Loucy (cell line): ENCODE data around the gene ST3GAL3.

ENCODE experiments used
- H2AFZ ChIP-seq: fragments of 200-600 bp; sonication (generic); 2 replicates; pipeline ENCODE4 v1.6.0; 2016; ENCODE audit warnings: antibody characterized with exemption, mild to moderate bottlenecking, low read length, moderate library complexity
- H3F3A ChIP-seq: fragments of 200-600 bp; 2 replicates; pipeline ENCODE4 v1.6.0; 2016; ENCODE audit warnings: antibody characterized with exemption, low read depth, mild to moderate bottlenecking
- H3K27me3 ChIP-seq: fragments of 200-600 bp; sonication (generic); 2 replicates; pipeline ENCODE4 v1.6.1; 2014; ENCODE audit warnings: low read length, mild to moderate bottlenecking; ENCODE audit not compliant: insufficient read depth, poor library complexity, severe bottlenecking
- H3K36me3 ChIP-seq: fragments of 200-600 bp; sonication (generic); 2 replicates; pipeline ENCODE4 v1.6.1; 2016; ENCODE audit warnings: low read length; ENCODE audit not compliant: insufficient read depth
- H3K4me1 ChIP-seq: fragments of 200-600 bp; sonication (generic); 2 replicates; pipeline ENCODE4 v1.5.1; 2014; ENCODE audit warnings: low read length, mild to moderate bottlenecking; ENCODE audit not compliant: insufficient read depth, poor library complexity, severe bottlenecking
- H3K4me2 ChIP-seq: fragments of 200-600 bp; sonication (generic); 2 replicates; pipeline ENCODE4 v1.6.0; 2014; ENCODE audit warnings: antibody characterized with exemption, low read length, low read depth, mild to moderate bottlenecking; ENCODE audit not compliant: poor library complexity, severe bottlenecking
- H3K4me3 ChIP-seq: fragments of 200-600 bp; sonication (generic); 2 replicates; pipeline ENCODE4 v1.5.1; 2014; ENCODE audit warnings: low read length, mild to moderate bottlenecking, mixed read lengths; ENCODE audit not compliant: poor library complexity, severe bottlenecking
- H3K79me2 ChIP-seq: fragments of 200-600 bp; sonication (generic); 2 replicates; pipeline ENCODE4 v1.6.1; 2014; ENCODE audit warnings: low read length; ENCODE audit not compliant: insufficient read depth
- H3K9ac ChIP-seq: fragments of 200-600 bp; sonication (generic); 2 replicates; pipeline ENCODE4 v1.6.0; 2014; ENCODE audit warnings: mild to moderate bottlenecking, low read depth, low read length, moderate library complexity; ENCODE audit not compliant: poor library complexity, severe bottlenecking
- H3K9me2 ChIP-seq: fragments of 200-600 bp; sonication (generic); replicated peaks from 2 replicates; pipeline ENCODE4 v1.6.1; 2016; ENCODE audit warnings: low read depth, low read length, mixed read lengths
- H3K9me3 ChIP-seq: fragments of 200-600 bp; sonication (generic); 2 replicates; pipeline ENCODE4 v1.6.1; 2014; ENCODE audit warnings: mild to moderate bottlenecking, antibody characterized with exemption, low read length, low read depth; ENCODE audit not compliant: insufficient read depth
- H4K20me1 ChIP-seq: fragments of 200-600 bp; sonication (generic); 2 replicates; pipeline ENCODE4 v1.6.0; 2014; ENCODE audit warnings: antibody characterized with exemption, low read length, mild to moderate bottlenecking; ENCODE audit not compliant: insufficient read depth, poor library complexity, severe bottlenecking
- EZH2phosphoT487 ChIP-seq: fragments of 200-600 bp; IDR thresholded peaks from 2 replicates; pipeline ENCODE4 v1.6.1; 2018; ENCODE audit warnings: antibody characterized with exemption, mild to moderate bottlenecking, moderate library complexity, borderline replicate concordance
- TF ChIP-seq, protein P1 (sequence below): fragments of 200-600 bp; sonication (generic); conservative IDR thresholded peaks from 2 replicates; pipeline ENCODE4 v1.5.1; 2014; ENCODE audit warnings: mild to moderate bottlenecking, antibody characterized with exemption, low read length

Gene ST3GAL3

GRCh38 chr1:43956234-43956633 lies 248.9 kb downstream of the ST3GAL3 start:
- H3K4me2 ChIP-seq: no peak overlapping the region
- H3K36me3 ChIP-seq: no peaks in the 10 kb centered on the region

DNA sequence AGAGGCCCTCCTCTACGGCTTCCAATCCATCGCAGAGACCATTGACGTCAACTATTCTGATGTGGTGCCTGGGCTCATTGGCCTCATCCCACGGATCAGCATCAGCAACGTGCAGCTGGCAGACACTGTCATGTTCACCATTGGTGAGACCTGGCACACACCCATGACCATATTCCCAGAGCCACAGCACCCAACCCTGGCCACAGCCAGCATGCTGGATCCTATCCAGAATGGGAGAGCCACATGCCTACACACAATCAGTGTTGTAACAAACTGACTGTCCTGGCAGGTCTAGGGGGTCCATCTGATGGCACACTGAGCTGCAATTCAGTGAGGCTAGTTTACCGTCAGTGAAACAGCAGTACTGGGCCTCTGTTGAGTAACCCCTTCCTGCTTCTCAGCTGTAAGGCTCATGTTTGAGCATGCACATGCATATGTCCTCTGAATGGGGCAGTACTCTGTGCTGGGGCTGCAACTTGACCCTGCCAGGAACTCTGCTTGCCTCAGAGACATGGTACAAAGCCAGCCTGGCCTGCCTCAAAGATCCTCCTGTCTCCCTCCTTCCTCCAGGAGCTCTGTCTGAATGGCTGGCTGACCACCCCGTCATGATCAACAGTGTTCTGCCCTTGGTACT lies 250.2 kb downstream of the ST3GAL3 start:
- Histone ChIP-seq H3F3A (no peaks in the 10 kb centered on the region), H4K20me1 (no peaks in the 10 kb centered on the region), H3K36me3 (no peaks in the 10 kb centered on the region), H3K79me2 (no peaks in the 10 kb centered on the region), H3K9me2 (no peaks in the 10 kb centered on the region), H3K4me1 (no peaks in the 10 kb centered on the region), H3K4me2 (no peak overlapping the region), H2AFZ (no peak overlapping the region), H3K27me3 (no peaks in the 10 kb centered on the region), H3K9me3 (no peaks in the 10 kb centered on the region), H3K4me3 (no peak overlapping the region), H3K9ac (no peak overlapping the region)
- no peak for TF ChIP-seq EZH2phosphoT487
- TF ChIP-seq, protein P1, sequence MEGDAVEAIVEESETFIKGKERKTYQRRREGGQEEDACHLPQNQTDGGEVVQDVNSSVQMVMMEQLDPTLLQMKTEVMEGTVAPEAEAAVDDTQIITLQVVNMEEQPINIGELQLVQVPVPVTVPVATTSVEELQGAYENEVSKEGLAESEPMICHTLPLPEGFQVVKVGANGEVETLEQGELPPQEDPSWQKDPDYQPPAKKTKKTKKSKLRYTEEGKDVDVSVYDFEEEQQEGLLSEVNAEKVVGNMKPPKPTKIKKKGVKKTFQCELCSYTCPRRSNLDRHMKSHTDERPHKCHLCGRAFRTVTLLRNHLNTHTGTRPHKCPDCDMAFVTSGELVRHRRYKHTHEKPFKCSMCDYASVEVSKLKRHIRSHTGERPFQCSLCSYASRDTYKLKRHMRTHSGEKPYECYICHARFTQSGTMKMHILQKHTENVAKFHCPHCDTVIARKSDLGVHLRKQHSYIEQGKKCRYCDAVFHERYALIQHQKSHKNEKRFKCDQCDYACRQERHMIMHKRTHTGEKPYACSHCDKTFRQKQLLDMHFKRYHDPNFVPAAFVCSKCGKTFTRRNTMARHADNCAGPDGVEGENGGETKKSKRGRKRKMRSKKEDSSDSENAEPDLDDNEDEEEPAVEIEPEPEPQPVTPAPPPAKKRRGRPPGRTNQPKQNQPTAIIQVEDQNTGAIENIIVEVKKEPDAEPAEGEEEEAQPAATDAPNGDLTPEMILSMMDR: no peak

More at GRCh38 chr1:43956234-43956633, 248.9 kb downstream of the ST3GAL3 start:
- no peaks in the 10 kb centered on the region for H3K27me3 ChIP-seq
- no peaks in the 10 kb centered on the region for H3K79me2 ChIP-seq
- H3K4me3 ChIP-seq: no peak overlapping the region
- H2AFZ ChIP-seq: no peak overlapping the region
- no peaks in the 10 kb centered on the region for H3K4me1 ChIP-seq
- H3K9me3 ChIP-seq: no peaks in the 10 kb centered on the region
- H3F3A ChIP-seq: no peaks in the 10 kb centered on the region
- no peaks in the 10 kb centered on the region for H3K9me2 ChIP-seq
- no peak overlapping the region for H3K9ac ChIP-seq
- TF ChIP-seq, protein P1: no peak
- no peak for TF ChIP-seq EZH2phosphoT487
- no peaks in the 10 kb centered on the region for H4K20me1 ChIP-seq

DNA sequence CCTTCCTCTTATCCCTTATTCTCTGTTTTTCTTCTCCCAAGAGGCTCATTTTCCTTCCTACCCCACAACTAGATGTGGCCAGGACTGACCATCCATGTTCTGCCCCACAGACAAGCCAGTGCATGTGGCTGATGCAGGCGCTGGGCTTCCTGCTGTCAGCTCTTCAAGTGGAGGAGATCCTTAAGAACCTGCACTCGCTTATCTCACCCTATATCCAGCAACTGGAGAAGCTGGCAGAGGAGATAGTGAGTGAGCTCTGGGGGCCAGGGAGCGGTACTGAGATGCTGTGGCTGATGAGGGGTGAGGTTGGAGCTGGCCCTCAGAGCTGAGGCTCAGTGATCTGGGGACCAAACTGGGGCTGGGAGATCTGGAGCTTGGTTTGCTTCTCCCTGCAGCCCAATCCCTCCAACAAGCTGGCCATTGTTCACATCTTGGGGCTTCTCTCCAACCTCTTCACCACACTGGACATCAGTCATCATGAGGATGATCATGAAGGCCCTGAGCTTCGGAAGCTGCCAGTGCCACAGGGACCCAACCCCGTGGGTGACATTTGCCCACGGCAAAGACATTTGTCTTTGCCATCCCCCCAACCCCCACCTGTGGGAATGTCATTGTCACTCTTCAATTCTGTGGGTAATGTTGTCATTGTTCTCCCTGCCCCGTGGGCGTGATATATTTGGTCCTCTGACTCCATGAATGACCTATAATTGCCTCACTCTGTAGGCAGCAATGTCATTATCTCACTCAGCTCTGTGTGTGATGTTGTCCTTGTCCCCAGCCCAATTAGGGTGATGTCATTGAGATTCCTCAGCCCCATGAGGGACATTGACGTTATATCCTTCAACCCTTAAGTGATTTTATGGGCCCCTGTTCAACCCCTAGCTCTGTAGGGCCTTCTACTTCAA lies 251.3 kb downstream of the ST3GAL3 start:
- no peak overlapping the region for H3K4me3 ChIP-seq
- H3K36me3 ChIP-seq: no peaks in the 10 kb centered on the region
- H3K4me1 ChIP-seq: no peaks in the 10 kb centered on the region
- no peak overlapping the region for H3K4me2 ChIP-seq
- H3K27me3 ChIP-seq: no peaks in the 10 kb centered on the region
- no peak overlapping the region for H2AFZ ChIP-seq
- no peak for TF ChIP-seq EZH2phosphoT487
- TF ChIP-seq, protein P1: no peak
- no peaks in the 10 kb centered on the region for H3F3A ChIP-seq
- no peaks in the 10 kb centered on the region for H3K9me2 ChIP-seq
- H3K9me3 ChIP-seq: no peaks in the 10 kb centered on the region
- H3K79me2 ChIP-seq: no peaks in the 10 kb centered on the region
- no peaks in the 10 kb centered on the region for H4K20me1 ChIP-seq
- H3K9ac ChIP-seq: no peak overlapping the region
